Pulmonary artery endothelial cell (primary cell): ENCODE measurements around the gene MYO6. TPM values are rescaled to one million over a fixed set of nuclear protein-coding genes. Genes with fewer than 3 reads are reported as not detected.

Source experiments
- DNase-seq: peaks from one replicate; pipeline ENCODE4 v3.0.0-alpha.2; 2011; ENCODE audit warnings: low read depth, low spot score
- total RNA-seq: library from RNA; depleted of rRNA; stranded (reverse); fragments of >200 nt; gene quantifications from 2 replicates; pipeline ENCODE4 v1.2.3, GENCODE V29; 2014

MYO6 gene
- total RNA-seq, 1 donor from 2014 or later: 25.2 TPM

- no peak for DNase-seq
These were observed 192.5 kb downstream of the MYO6 start for GRCh38 chr6:75941509-75941908.

GRCh38 chr6:75943381-75943780 is 194.3 kb downstream of the MYO6 start:
- no peak for DNase-seq

GRCh38 chr6:75946146-75946831 is 197.2 kb downstream of the MYO6 start:
- DNase-seq: no peak

GRCh38 chr6:75947935-75948334 is 198.9 kb downstream of the MYO6 start:
- no peak for DNase-seq

GRCh38 chr6:75952128-75952527 is 203.1 kb downstream of the MYO6 start:
- no peak for DNase-seq

- no peak for DNase-seq
These were observed 214.5 kb downstream of the MYO6 start for GRCh38 chr6:75963569-75963968.

- no peak for DNase-seq
These were observed 219.1 kb downstream of the MYO6 start for GRCh38 chr6:75968143-75968542.

Other genes with a start within 250 kb of the MYO6 start
- 50.3 and 56.0 TPM in 2 replicates for gene SENP6, start 147.4 kb upstream of the MYO6 start, total RNA-seq